ELF-1 (cell line): ENCODE data around the gene LPAR5.

Source experiments
- DNase-seq: peaks from one replicate; pipeline ENCODE4 v3.0.0-alpha.2; 2016; ENCODE audit warnings: low read depth, low spot score

Gene LPAR5

GRCh38 chr12:6635856-6636531 lies at the start of gene LPAR5:
Gene LPAR5, minus strand, starts transcription at chr12:6635959. Its CDS starts 14,711 bp downstream, at chr12:6621248.
- peak; percentile 69 for DNase-seq

GRCh38 chr12:6684609-6685008 lies 48.9 kb upstream of the LPAR5 start:
- peak; percentile 13 for DNase-seq

GRCh38 chr12:6676962-6677361 lies 41.2 kb upstream of the LPAR5 start:
- no peak for DNase-seq

- DNase-seq: no peak
Measured at GRCh38 chr12:6672143-6672542, 36.4 kb upstream of the LPAR5 start.

- DNase-seq: peak; percentile 28
Measured at GRCh38 chr12:6667559-6668210, 31.9 kb upstream of the LPAR5 start.

- no peak for DNase-seq
Measured at GRCh38 chr12:6666211-6666610, 30.5 kb upstream of the LPAR5 start.

- no peak for DNase-seq
Measured at GRCh38 chr12:6664902-6665301, 29.1 kb upstream of the LPAR5 start.

- peak; percentile 100 for DNase-seq
Measured at GRCh38 chr12:6662906-6663742, 27.4 kb upstream of the LPAR5 start, which contains the start of gene ING4. Gene ING4, minus strand, starts transcription at chr12:6663119. Its CDS starts 18 bp downstream, at chr12:6663101.

GRCh38 chr12:6662602-6662905 lies 26.8 kb upstream of the LPAR5 start:
- DNase-seq: no peak

GRCh38 chr12:6653987-6654386 lies 18.2 kb upstream of the LPAR5 start:
- DNase-seq: no peak

GRCh38 chr12:6653342-6653741 lies 17.6 kb upstream of the LPAR5 start:
- no peak for DNase-seq

GRCh38 chr12:6652391-6652790 lies 16.6 kb upstream of the LPAR5 start:
- DNase-seq: no peak

- no peak for DNase-seq
Measured at GRCh38 chr12:6650832-6651231, 15.1 kb upstream of the LPAR5 start.

GRCh38 chr12:6647083-6647604 lies 11.4 kb upstream of the LPAR5 start, which contains the start of gene ACRBP:
Gene ACRBP, minus strand, starts transcription at chr12:6647432. Its CDS starts 66 bp downstream, at chr12:6647366.
- peak; percentile 87 for DNase-seq

GRCh38 chr12:6646276-6647082 lies 10.7 kb upstream of the LPAR5 start:
- no peak for DNase-seq

- DNase-seq: peak; percentile 32
Measured at GRCh38 chr12:6644903-6645302, 9.1 kb upstream of the LPAR5 start.

GRCh38 chr12:6644257-6644596 lies 8.5 kb upstream of the LPAR5 start:
- no peak for DNase-seq

- DNase-seq: no peak
Measured at GRCh38 chr12:6643569-6644256, 8.0 kb upstream of the LPAR5 start.

GRCh38 chr12:6641131-6641530 lies 5.4 kb upstream of the LPAR5 start:
- DNase-seq: no peak

GRCh38 chr12:6640497-6640896 lies 4.7 kb upstream of the LPAR5 start:
- no peak for DNase-seq
